A673 (cell line): ENCODE measurements around the gene NR1H2. TPM values are rescaled to one million over a fixed set of nuclear protein-coding genes. Genes with fewer than 3 reads are reported as not detected.

Experiments
- BruUV-seq: library from RNA; stranded (reverse); fragments of 400-500 nt; replicated peaks from 2 replicates; lab custom pipeline; 2021; lab: Mats Ljungman, UMichigan
- CTCF ChIA-PET: fragments of 300-600 bp; sonication (Branson Sonifier 250); formaldehyde crosslinking; loops from one replicate; lab custom pipeline; 2022; ENCODE audit warnings: antibody characterized with exemption; lab: Charles Lee
- POLR2A ChIA-PET: fragments of 300-600 bp; sonication (Branson Sonifier 250); formaldehyde crosslinking; loops from one replicate; lab custom pipeline; 2022; ENCODE audit warnings: antibody characterized with exemption; ENCODE audit not compliant: low non-redundant PET; lab: Charles Lee
- DNase-seq: peaks from one replicate; pipeline ENCODE4 v3.0.0-alpha.2; 2015; ENCODE audit warnings: low spot score
- H3K27ac ChIP-seq: fragments of 200-600 bp; sonication (generic); 2 replicates; pipeline ENCODE4 v1.5.1; 2016; ENCODE audit warnings: mixed run types, low read depth, mild to moderate bottlenecking, mixed read lengths, antibody characterized with exemption, low read length; ENCODE audit not compliant: poor library complexity, severe bottlenecking
- H3K27me3 ChIP-seq: fragments of 200-600 bp; sonication (generic); replicated peaks from 2 replicates; pipeline ENCODE4 v1.6.1; 2017; ENCODE audit warnings: mixed run types, low read depth, mild to moderate bottlenecking, mixed read lengths, antibody characterized with exemption, low read length; ENCODE audit not compliant: insufficient read depth, poor library complexity
- H3K36me3 ChIP-seq: fragments of 200-600 bp; sonication (generic); 2 replicates; pipeline ENCODE4 v1.6.1; 2016; ENCODE audit warnings: mixed run types, mild to moderate bottlenecking, mixed read lengths, antibody characterized with exemption, low read length; ENCODE audit not compliant: insufficient read depth, poor library complexity, severe bottlenecking
- H3K4me1 ChIP-seq: fragments of 200-600 bp; sonication (generic); 2 replicates; pipeline ENCODE4 v1.6.1; 2017; ENCODE audit warnings: mixed run types, mild to moderate bottlenecking, mixed read lengths, antibody characterized with exemption, low read length; ENCODE audit not compliant: insufficient read depth, poor library complexity, severe bottlenecking
- H3K4me3 ChIP-seq: fragments of 200-600 bp; sonication (generic); 2 replicates; pipeline ENCODE4 v1.5.1; 2016; ENCODE audit warnings: low read depth, mixed run types, mild to moderate bottlenecking, mixed read lengths, low read length; ENCODE audit not compliant: poor library complexity, severe bottlenecking
- H3K9me3 ChIP-seq: fragments of 200-600 bp; sonication (generic); 2 replicates; pipeline ENCODE4 v1.6.1; 2016; ENCODE audit warnings: mixed run types, low read depth, mild to moderate bottlenecking, mixed read lengths, antibody characterized with exemption, low read length; ENCODE audit not compliant: poor library complexity, severe bottlenecking
- CTCF ChIP-seq: fragments of 300-800, 200-600 bp; sonication (generic); conservative IDR thresholded peaks from 2 replicates; pipeline ENCODE4 v1.5.1; 2017; ENCODE audit warnings: low read depth, mild to moderate bottlenecking, antibody characterized with exemption, low read length, moderate library complexity, mixed read lengths
- EZH2 ChIP-seq: fragments of 200-600 bp; sonication (generic); IDR thresholded peaks from 2 replicates; pipeline ENCODE4 v1.6.1; 2017; ENCODE audit warnings: borderline replicate concordance, low read depth, mild to moderate bottlenecking, mixed read lengths, antibody characterized with exemption, low read length; ENCODE audit not compliant: poor library complexity, severe bottlenecking
- intact Hi-C: fragments of 100-400 bp; cut with micrococcal nuclease; formaldehyde crosslinking; loops from one replicate; pipeline ENCODE4 v1.10.0; 2022; ENCODE audit not compliant: unreplicated experiment
- total RNA-seq: library from RNA; stranded (reverse); gene quantifications from 2 replicates; pipeline ENCODE4 v1.2.3, GENCODE V29; 2021

The NR1H2 gene
- total RNA-seq, 1 experiment from 2014 or later = 42.7 TPM

GRCh38 chr19:50371914-50372475 is 4.3 kb upstream of the NR1H2 start:
- POLR2A ChIA-PET = no interaction called here
- DNase-seq = no peak
- H3K27me3 ChIP-seq = no peaks in the 10 kb centered on the region
- H3K27ac ChIP-seq = no peak overlapping the region
- no peaks in the 10 kb centered on the region for H3K9me3 ChIP-seq
- H3K4me1 ChIP-seq = peaks cover 8% of the 10 kb centered on the region
- no peak overlapping the region for H3K4me3 ChIP-seq
- H3K36me3 ChIP-seq = no peaks in the 10 kb centered on the region
- intact Hi-C loops = no loop called here
- no TSS peak for BruUV-seq
- CTCF ChIA-PET = no interaction called here
- TF ChIP-seq CTCF (no peak), EZH2 (no peak)

- intact Hi-C loops = loop anchor here (5.0 kb wide), 1 partner anchor 135 kb away; the partner anchor contains the start of genes ASPDH and JOSD2
- Histone ChIP-seq H3K27ac (no peak overlapping the region), H3K4me3 (peak overlapping the region; percentile 23), H3K36me3 (peaks cover 32% of the 10 kb centered on the region), H3K27me3 (no peaks in the 10 kb centered on the region), H3K4me1 (peaks cover 8% of the 10 kb centered on the region), H3K9me3 (no peaks in the 10 kb centered on the region)
- ChIA-PET POLR2A (interaction anchor here (1.0 kb wide), 1 partner anchor 134 kb away, joined by 3 read pairs; the partner anchor contains the start of gene JOSD2), CTCF (no interaction called here)
- DNase-seq = no peak
- no peak for TF ChIP-seq EZH2
- no peak for TF ChIP-seq CTCF
- no TSS peak for BruUV-seq
These were observed 799 bp downstream of the NR1H2 start for GRCh38 chr19:50377051-50377461.

- H3K27ac ChIP-seq = no peak overlapping the region
- peaks cover 36% of the 10 kb centered on the region for H3K36me3 ChIP-seq
- TF ChIP-seq CTCF (no peak), EZH2 (no peak)
- BruUV-seq = no TSS peak
- intact Hi-C loops = loop anchor here (5.0 kb wide), 1 partner anchor 135 kb away; the partner anchor contains the start of genes ASPDH and JOSD2
- no peak overlapping the region for H3K4me3 ChIP-seq
- H3K4me1 ChIP-seq = peaks cover 8% of the 10 kb centered on the region
- H3K9me3 ChIP-seq = no peaks in the 10 kb centered on the region
- POLR2A ChIA-PET = interaction anchor here (1.0 kb wide), 1 partner anchor 133 kb away, joined by 3 read pairs; the partner anchor contains the start of gene JOSD2
- DNase-seq = no peak
- CTCF ChIA-PET = no interaction called here
- no peaks in the 10 kb centered on the region for H3K27me3 ChIP-seq
These were observed 1.3 kb downstream of the NR1H2 start for GRCh38 chr19:50377517-50377916.
